Upper lobe of left lung (tissue), 4 donors: ENCODE data around the gene PDE4B.

Source experiments
- CTCF ChIP-seq, 6 experiments: fragments of 450-650 bp in 4 of 6; fragments of 200-600 bp in 2 of 6; sonication (generic) in 2 of 6; IDR thresholded peaks; one replicate each; pipeline ENCODE4 v1.5.1; 2016 to 2019; ENCODE audit warnings: antibody characterized with exemption in 6 of 6
- POLR2A ChIP-seq, 4 donors: fragments of 450-650 bp; IDR thresholded peaks; one replicate each; pipeline ENCODE4 v1.5.1; 2016 to 2017; ENCODE audit warnings: antibody characterized with exemption in 4 of 4, mild to moderate bottlenecking in 2 of 4
- POLR2AphosphoS5 ChIP-seq, 2 donors: sonication (generic); formaldehyde crosslinking; IDR thresholded peaks; one replicate each; pipeline ENCODE4 v1.5.1; 2017; ENCODE audit warnings: antibody characterized with exemption in 2 of 2

DNA sequence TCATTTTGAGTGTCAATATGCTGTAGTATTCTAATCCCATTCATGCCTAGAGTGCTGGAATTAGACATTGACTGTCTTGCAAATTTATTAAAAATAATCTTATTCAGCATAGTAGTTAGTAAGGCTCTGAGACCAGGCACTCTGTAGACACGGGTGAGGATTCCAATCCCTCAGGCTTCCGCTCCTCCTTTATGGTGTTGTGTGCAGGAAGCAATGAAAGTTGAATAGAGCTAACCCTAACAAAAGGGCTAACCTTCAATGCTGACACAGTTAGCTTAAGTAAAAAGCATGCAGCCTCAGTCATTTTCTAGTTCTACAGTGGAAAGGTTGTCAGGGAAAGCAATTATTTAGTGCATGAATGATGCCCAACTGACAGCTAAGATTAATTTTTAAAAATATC is 541.6 kb downstream of the PDE4B start:
- no peak for TF ChIP-seq POLR2AphosphoS5 (IDR thresholded peaks at IDR 0.05)
- no peak for TF ChIP-seq POLR2A (IDR thresholded peaks at IDR 0.05)
- TF ChIP-seq CTCF (IDR thresholded peaks at IDR 0.05): no peak
